Measurements from ENCODE around the gene SDK1.
"Not testable (repeated sequence)": the region's sequence is repeated elsewhere in the genome, so short reads cannot be mapped to it uniquely, and the experiment has no call there.

SDK1 gene

DNA sequence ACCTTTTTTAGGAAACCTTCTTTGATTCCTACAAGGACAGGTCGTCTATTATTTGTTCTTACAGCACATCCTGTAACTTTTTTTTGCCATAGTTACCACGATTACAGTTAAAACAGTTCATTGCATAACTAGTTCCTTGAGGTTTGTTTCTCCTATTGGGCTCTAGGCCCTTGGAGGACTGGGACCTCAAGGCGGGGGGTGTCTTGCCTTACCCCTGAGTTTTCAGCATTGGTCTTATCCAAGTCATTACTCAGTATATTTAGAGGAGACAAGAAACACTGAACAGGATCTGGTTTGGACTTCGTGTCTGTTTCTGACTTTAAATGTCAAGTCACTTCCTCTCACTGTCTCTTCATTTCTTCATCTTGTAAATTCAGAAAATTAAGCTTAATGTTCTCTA is 369.8 kb downstream of the SDK1 start:
- DNase-seq (ENCODE audit: low spot score): no peak

GRCh38 chr7:3673524-3673923 is 372.5 kb downstream of the SDK1 start:
- DNase-seq (ENCODE audit: low spot score): peak; percentile 25

DNA sequence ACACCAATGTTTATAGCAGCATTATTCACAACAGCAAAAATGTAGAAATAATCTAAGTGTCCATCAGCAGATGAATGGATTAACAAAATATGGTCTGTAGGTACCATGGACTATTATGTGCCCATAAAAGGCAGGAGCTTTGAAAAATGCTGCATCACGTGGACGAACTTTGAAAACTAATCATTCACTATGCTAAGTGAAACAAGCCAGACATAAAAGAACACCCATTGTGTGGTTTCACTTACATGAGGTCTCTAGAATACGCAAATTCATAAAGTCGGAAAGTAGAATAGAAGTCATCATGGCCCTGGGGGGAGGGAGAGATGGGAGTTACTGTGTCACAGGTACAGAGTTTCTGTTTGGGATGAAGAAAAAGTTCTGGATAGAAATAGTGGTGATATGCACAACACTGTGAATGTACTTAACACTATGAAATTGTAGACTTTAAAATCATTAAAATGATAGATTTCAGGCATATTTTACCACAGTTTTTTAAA is 377.3 kb downstream of the SDK1 start:
- DNase-seq (ENCODE audit: low spot score): no peak

GRCh38 chr7:3682028-3682710 is 381.1 kb downstream of the SDK1 start:
- no peak for DNase-seq (ENCODE audit: low spot score)

GRCh38 chr7:3683546-3684539 is 382.8 kb downstream of the SDK1 start:
- DNase-seq (ENCODE audit: low spot score): no peak

GRCh38 chr7:3688071-3688470 is 387.0 kb downstream of the SDK1 start:
- DNase-seq (ENCODE audit: low spot score): no peak

- DNase-seq (ENCODE audit: low spot score): no peak
Measured at GRCh38 chr7:3688842-3689241, 387.8 kb downstream of the SDK1 start.

DNA sequence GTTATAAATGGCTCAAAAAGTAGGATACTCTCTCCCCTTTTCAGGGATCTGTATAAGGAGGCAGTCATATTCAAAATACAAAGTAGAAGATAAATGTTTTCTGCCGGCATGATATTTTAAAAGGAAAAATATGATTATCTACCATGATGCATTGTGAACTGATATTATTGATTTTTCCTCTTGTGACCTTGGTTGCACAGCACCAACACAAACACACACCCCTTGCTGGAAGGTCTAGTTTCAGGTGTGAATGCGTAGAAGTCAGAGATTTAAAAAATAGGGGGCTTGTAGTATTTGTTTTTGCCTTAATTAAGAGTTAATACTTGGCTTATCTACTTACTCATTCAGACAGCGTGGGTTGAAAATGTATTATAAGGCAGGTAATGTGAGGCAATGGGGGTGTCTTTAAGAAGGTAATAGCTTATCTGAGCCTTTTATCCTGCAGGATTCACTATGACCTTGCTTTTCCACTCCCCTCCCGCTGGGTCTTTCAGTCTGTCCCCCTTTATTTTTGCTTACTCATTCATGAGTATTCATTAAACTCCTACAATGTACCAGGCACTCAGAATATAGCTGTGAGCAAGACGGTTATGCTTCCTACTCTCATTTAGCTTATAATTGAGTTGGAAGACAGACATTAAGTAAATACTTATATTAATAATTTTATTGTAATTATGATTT is 390.6 kb downstream of the SDK1 start:
- no peak for DNase-seq (ENCODE audit: low spot score)

- DNase-seq (ENCODE audit: low spot score): peak; percentile 6
Measured at GRCh38 chr7:3695602-3696001, 394.6 kb downstream of the SDK1 start.

GRCh38 chr7:3696113-3696512 is 395.1 kb downstream of the SDK1 start:
- DNase-seq (ENCODE audit: low spot score): no peak

- DNase-seq (ENCODE audit: low spot score): no peak
Measured at GRCh38 chr7:3697472-3697871, 396.4 kb downstream of the SDK1 start.

GRCh38 chr7:3705258-3705657 is 404.2 kb downstream of the SDK1 start:
- DNase-seq (ENCODE audit: low spot score): no peak

- not testable (repeated sequence) for DNase-seq (ENCODE audit: low spot score)
Measured at GRCh38 chr7:3706091-3706490, 405.0 kb downstream of the SDK1 start.

DNA sequence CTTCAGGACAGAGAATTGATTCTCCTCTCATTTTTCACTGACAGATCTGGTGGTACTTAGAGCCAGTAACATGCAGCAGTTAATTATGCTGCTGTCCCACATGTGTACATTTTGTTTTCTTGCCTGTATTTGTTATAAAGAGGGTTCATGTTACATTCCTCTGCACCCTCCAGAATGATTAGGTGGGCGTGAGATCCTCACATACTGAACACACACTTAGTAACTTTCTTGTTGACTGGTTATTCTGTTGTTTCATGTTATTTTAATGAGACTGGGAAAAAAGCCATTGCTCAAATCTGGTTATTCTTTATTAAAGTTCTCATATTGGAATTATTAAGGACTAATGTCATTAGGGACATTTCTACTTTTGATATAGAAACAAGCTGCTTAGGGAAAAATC is 409.1 kb downstream of the SDK1 start:
- DNase-seq (ENCODE audit: low spot score): no peak

- no peak for DNase-seq (ENCODE audit: low spot score)
Measured at GRCh38 chr7:3710531-3710930, 409.5 kb downstream of the SDK1 start.

DNA sequence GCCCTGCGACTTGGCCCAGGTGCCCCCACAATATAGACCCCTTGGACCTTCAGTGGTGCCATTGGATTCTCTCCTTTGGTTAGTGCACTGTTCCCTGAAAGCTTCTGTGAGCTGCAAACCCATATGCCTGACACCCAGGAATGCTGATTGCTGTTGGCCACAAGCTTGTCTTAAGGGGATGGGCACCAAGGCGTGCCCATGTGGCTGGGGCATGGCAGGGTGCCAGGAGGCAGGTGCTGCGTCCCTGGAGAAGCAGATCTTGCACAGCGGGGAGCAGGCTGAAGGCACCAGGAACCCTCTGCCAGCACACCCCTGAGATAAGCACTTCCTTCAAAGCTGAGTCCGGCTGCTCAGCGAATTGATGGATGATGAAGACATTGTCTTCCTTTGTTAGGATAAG is 411.8 kb downstream of the SDK1 start:
- no peak for DNase-seq (ENCODE audit: low spot score)

DNA sequence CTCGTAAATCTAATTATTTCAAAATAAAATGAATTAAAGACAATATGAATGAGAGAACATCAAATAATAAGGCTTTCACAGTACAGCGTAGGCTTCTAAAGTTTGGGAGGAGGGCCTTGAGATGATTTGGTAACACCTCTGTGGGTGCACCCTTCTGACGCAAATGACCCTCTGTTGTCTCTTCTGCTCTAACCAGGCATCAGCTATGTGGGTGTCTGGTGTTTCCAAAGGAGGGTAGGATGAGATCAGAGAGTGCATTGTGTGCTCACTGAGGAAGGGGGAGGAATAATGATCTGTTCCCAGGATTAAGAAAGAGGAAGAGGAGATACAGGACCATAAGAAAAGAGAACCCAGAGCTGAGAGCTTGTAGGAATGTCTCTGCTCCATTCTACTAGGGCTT is 420.4 kb downstream of the SDK1 start:
- DNase-seq (ENCODE audit: low spot score): no peak

DNA sequence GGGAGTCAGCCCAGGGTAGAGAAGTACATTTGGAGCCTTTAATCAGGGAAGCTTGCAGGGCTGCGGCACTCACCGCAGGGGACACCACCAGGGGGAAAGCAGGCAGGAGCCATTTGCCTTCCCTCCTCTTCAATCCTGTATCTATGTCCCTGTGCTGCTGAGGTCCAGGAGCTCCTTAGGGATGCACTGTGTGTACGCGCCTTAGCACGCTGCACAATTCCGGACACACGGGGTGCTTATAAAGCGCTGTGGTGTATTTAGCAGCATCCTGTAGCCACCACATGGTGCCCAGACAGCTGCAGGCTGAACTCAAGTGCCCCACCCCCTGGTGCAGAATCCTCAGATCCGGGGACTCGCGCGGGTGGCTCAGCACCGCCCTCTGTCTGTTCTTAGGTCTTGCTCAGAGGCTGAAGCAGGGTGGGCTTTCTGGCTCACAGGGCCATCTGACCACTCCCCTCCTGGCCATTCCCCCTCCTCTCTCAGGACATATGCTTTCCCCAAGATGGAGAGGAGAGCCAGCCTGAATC is 421.4 kb downstream of the SDK1 start:
- DNase-seq (ENCODE audit: low spot score): peak; percentile 45

DNA sequence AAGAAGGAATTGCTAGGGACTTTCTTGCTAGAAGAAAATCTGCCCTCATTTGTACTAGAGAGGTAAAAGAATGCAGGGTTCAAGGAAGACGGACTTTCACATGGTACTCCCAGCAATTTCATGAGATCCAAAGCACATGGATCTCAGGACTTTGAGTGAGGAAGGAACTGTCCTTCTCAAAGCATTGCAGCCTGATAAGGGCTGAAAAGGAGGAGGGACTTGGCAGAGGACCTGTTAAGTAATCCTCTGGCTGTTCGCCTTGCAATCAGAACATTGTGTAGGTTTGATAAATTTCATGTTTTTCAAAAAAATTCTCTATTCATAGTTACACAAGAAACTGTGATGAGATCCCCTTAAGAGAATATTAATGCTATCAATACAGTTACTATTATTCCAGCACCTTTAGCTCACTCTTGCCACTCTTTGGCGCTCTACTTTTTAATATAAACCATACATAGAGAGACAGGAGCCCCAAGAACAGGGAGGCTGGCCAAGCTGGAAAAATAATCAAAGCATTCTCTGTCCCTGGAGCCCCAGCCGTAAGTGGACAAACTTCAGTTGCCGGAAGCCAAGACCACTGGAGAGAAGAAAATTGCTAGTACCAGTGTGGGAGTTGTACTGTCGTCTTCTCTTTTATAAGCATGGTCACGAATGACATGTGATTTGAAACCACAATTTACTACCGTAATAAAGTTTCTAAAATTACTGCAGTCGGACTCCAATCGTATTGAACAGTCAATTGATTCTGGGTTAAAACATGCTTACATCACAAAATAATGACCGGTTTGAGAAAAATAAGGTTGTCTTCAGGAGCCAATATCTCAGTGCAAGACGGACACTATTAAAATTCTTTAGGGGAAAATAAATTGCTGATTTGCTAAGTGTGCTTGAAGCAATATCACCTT is 424.4 kb downstream of the SDK1 start:
- no peak for DNase-seq (ENCODE audit: low spot score)

DNA sequence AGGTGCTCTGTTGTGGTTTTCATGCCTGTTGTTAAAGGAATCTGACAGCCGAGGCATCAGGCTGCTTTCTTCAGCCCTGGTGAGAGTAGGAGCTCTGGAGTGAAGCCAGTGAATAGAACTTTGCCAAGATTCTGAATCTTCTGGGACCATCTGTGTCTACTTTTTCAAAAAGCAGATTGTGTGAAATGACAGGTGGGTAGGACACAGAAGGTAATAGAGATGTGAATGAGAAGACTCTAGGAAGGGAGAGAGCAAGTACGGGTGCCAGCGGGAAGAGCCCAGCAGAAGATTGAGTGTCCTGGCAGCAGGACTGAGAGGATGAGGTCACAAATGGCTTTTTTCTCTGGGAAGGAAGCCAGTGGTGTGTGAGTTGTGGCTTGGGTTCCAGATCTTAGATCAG is 429.2 kb downstream of the SDK1 start:
- no peak for DNase-seq (ENCODE audit: low spot score)

DNA sequence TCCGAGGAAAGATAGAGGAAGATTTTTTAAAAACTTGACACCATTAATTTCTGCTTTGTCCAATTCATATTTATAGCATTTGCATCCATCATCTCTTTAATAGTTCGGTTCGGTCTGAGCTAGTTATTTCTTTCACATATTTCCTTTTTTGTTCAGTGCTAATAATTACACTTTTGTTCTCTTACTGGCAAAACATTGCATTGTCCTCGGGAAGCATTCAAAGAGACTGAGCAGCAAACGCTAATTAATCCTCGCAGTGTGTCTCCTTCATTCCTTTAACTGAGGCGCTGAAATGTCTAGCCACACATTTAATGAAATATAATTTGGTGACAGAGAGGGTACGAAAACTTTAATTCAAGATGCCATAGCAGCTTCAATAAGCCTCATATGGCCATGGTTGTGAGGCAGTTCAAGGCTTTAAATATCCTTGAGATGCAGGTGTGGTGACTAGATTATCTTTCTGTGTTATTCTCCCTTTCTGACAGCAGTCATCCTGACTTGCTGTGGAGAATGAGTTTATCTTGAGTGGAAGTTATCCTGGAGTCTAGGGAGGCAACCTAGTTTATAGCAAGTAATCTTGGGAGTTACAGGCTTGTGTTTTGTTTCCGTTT is 431.4 kb downstream of the SDK1 start:
- DNase-seq (ENCODE audit: low spot score): no peak

Measured in germinal center (tissue), 1 donor.